Aorta (tissue), 5 donors: ENCODE results near the gene UNKL. TPM values are rescaled to one million over a fixed set of nuclear protein-coding genes. Genes with fewer than 3 reads are reported as not detected.

Experiments
- ATAC-seq: fragments of 200-7000 bp; cut with Tn5 transposase; one replicate; pipeline ENCODE4 v1.9.1; 2022; ENCODE audit warnings: moderate library complexity; ENCODE audit not compliant: low FRiP score
- DNase-seq, 2 donors: peaks; one replicate each; pipeline ENCODE4 v3.0.0-alpha.2; 2020
- H3K27ac ChIP-seq, 2 donors: one replicate each; pipeline ENCODE4 v1.5.1; 2013; ENCODE audit warnings: low read length in 2 of 2, mild to moderate bottlenecking in 2 of 2, moderate library complexity in 2 of 2, control low read depth in 1 of 2, inconsistent platforms in 1 of 2, low read depth in 1 of 2
- H3K27me3 ChIP-seq, 2 donors: one replicate each; pipeline ENCODE4 v1.6.1; 2013; ENCODE audit warnings: control low read depth in 1 of 2, low read length in 1 of 2, mild to moderate bottlenecking in 1 of 2, moderate library complexity in 1 of 2; ENCODE audit not compliant: insufficient read depth in 2 of 2, control insufficient read depth in 1 of 2
- H3K36me3 ChIP-seq, 2 donors: one replicate each; pipeline ENCODE4 v1.6.1; 2013; ENCODE audit warnings: control low read depth in 1 of 2, low read length in 1 of 2, mild to moderate bottlenecking in 1 of 2; ENCODE audit not compliant: insufficient read depth in 2 of 2, control insufficient read depth in 1 of 2
- H3K4me1 ChIP-seq, 2 donors: one replicate each; pipeline ENCODE4 v1.6.1; 2013; ENCODE audit warnings: low read length in 2 of 2, control low read depth in 1 of 2, mild to moderate bottlenecking in 1 of 2, moderate library complexity in 1 of 2; ENCODE audit not compliant: insufficient read depth in 2 of 2, control insufficient read depth in 1 of 2
- H3K4me3 ChIP-seq, 2 donors: one replicate each; pipeline ENCODE4 v1.5.1; 2013; ENCODE audit warnings: low read length in 2 of 2, control low read depth in 1 of 2, mild to moderate bottlenecking in 1 of 2
- H3K9me3 ChIP-seq: one replicate; pipeline ENCODE4 v1.6.1; 2013; ENCODE audit warnings: mild to moderate bottlenecking, low read length; ENCODE audit not compliant: control insufficient read depth
- WGBS, 2 donors: extraction: QIAGEN DNeasy Blood & Tissue Kit; methylation state at CpG; one replicate each; pipeline ENCODE4 v1.1.7; 2013; 5-methylcytosine and 5-hydroxymethylcytosine counted together
- intact Hi-C, 2 donors: fragments of 100-400 bp; cut with DNase I; formaldehyde crosslinking; loops; one replicate each; pipeline versions ENCODE4 v1.14.2 to v1.15.0; 2022
- polyA plus RNA-seq, 2 donors: library from polyadenylated mRNA; stranded (reverse); fragments of 200-250 nt; gene quantifications; one replicate each; pipeline ENCODE4 v1.2.3, GENCODE V29; 2013
- total RNA-seq, 2 donors: library from RNA; stranded (reverse); fragmentation: NEBNext Ultra II Directional; extraction: Animal tissue kit (Norgen Biotek cat#: 25700); gene quantifications; one replicate each; pipeline ENCODE4 v1.2.1, GENCODE V29; 2021
- donor health status: healthy with polysubstance abuse.
- donor health status: Bipolar disorder and iron deficiency.
- donor health status: DM: no; HTN: no; CAD: no.
- donor health status: DM: no; HTN: no; CAD: no.
- donor health status: DM: yes; HTN: yes; CAD: no.

Gene UNKL
- total and polyA plus RNA-seq, 4 donors, result 8.8 to 34.6 (median 22.6) TPM

DNA sequence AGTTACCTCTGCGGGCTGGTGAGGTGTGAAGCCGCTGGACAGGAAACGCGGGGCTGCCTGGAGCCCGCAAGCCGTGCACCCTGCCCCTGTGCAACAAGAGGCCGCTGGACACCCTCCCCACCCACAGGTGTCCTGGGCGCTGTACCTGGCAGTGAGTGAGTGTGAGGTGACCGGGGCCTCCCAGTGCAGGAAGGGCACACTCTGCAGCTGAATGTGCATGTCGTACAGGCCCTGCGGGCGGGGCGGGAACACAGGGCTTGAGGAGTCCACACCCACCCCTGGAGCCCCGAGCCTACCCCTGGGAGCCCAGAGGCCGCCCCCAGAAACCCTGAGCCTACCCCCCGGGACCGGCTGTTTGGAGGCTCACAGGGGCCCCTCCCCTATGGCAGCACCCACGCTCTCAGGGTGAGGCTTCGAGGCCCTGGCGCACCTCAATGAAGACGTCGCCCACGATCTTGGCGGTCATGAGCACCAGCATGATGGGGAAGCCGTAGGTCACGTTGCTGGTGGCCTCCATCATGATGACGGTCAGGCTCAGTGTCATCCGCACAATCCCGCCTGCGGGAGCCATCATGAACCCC lies 34.1 kb upstream of the UNKL start:
- WGBS, 2 donors, result 94 to 96% methylated on average over 29 to 30 of the region's 30 CpGs
- Histone ChIP-seq H3K27ac (no peak overlapping the region), H3K27me3 (no peaks in the 10 kb centered on the region), H3K4me3 (no peak overlapping the region), H3K4me1 (no peaks in the 10 kb centered on the region), H3K36me3 (peaks cover 0 to 4% of the 10 kb centered on the region in 2 donors), H3K9me3 (no peaks in the 10 kb centered on the region)
- intact Hi-C loops, result no loop called here
- DNase-seq (no peak), ATAC-seq (no peak)

DNA sequence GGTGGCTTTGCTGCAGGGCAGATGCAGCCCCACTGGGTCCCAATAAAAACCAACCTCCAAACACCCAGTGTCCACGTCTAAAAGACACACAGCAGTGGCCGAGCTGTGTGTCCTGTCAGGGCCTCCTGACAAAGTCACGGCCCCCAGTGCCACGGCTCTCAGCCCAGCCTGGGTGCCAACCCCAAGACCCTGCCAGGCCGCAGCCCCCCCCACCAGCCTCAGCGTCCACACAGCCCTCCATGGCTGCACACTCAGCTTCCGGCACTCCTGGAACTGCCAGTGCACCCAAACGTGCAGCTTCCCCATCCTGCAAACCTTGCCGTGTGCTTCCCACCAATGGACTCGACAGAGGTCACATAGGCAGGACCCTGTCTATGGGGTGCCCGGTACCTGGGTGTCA lies 33.5 kb upstream of the UNKL start:
- no peak overlapping the region for H3K27ac ChIP-seq
- no peaks in the 10 kb centered on the region for H3K9me3 ChIP-seq
- no peak for DNase-seq
- H3K27me3 ChIP-seq, result no peaks in the 10 kb centered on the region
- H3K4me3 ChIP-seq, result no peak overlapping the region
- H3K36me3 ChIP-seq, result peaks cover 0 to 1% of the 10 kb centered on the region in 2 donors
- 92 to 93% methylated on average over 11 of the region's 11 CpGs for WGBS, 2 donors
- no peak for ATAC-seq
- intact Hi-C loops, result no loop called here
- no peaks in the 10 kb centered on the region for H3K4me1 ChIP-seq

DNA sequence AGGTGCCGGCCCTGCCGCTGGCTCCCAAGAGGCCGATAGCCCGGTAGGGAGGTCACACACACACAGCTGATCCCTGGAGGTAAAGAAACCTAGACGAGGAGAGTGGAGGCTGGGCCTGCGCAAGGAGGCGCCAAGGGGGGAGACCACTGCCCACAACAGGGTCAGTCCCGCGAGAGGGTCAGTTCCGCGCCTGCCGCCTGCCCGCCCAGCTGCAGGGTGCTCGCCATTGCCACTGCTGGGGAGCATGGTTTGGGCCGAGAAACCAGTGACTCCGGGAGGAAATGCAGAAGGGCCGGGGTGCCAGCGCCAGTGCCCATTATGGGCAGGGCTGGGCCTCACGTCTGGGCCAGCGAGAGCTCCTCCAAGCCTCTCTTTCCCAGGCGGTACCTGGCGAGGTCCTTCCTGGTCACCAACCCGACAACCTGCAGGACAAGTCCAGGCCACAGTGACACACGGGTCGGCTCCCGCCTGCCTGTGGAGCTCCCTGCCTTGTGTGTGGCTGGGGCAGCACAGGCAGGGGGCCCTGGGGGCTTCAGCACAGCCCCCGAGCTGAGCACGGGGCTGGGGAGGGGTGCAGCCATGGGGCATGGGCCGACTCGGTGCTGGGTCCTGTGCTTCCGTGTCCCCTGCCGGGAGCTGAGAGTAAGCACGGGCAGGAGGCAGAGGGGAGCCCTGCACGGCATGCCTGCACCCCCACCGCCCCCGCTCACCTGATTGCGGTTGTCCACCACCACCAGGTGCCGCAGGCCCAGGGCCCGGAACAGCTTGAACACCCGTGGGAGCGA lies 32.0 kb upstream of the UNKL start:
- no peak for ATAC-seq
- intact Hi-C loops, result no loop called here
- no peaks in the 10 kb centered on the region for H3K36me3 ChIP-seq

DNA sequence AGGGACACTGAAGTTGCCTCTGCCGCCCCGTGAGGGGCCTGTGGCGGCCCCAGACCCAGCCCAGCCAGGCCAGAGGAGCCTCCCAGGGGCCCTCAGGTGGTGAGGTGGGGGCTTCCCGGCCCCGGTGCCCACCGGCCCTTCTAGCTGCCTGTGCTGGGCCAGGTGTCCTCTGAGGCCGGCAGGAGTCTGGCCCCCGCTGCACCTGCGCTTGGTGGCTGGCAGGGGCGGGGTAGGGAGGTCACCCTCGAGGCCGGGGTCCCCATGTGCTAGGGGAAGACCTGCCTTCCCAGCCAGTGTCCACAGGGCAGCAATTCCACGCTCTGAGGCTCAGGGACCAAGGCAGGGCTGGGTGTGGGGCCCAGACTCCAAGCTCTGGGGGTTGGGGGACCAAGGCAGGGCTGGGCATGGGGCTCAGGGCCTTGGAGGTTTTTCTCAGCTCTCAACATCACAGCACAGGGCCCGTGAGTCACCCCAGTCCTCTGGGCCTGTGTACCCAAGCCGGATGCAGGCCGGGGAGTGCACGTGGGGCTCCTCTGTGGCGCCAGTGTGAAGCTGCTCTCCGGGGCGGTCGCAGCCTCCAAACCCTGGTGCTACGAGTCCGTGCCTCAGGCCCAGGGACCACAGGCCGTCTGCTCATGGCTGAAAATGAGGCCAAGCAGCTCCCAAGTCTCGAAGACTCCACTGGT lies 31.2 kb upstream of the UNKL start:
- no peak overlapping the region for H3K27ac ChIP-seq
- intact Hi-C loops, result loop anchor here in 1 of 2 donors (2.0 kb wide), 1 partner anchor 51 kb away; no protein-coding TSS in a partner anchor
- no peaks in the 10 kb centered on the region for H3K27me3 ChIP-seq
- H3K4me3 ChIP-seq, result no peak overlapping the region
- H3K9me3 ChIP-seq, result no peaks in the 10 kb centered on the region
- DNase-seq (no peak), ATAC-seq (no peak)
- no peaks in the 10 kb centered on the region for H3K4me1 ChIP-seq
- WGBS, 2 donors, result 89 to 92% methylated on average over 25 of the region's 25 CpGs
- no peaks in the 10 kb centered on the region for H3K36me3 ChIP-seq

More for the DNA sequence above, 32.0 kb upstream of the UNKL start:
- Histone ChIP-seq H3K27me3 (no peaks in the 10 kb centered on the region), H3K9me3 (no peaks in the 10 kb centered on the region), H3K4me1 (no peaks in the 10 kb centered on the region), H3K4me3 (no peak overlapping the region), H3K27ac (no peak overlapping the region)
- 90 to 91% methylated on average over 38 to 41 of the region's 41 CpGs for WGBS, 2 donors
- no peak for DNase-seq

DNA sequence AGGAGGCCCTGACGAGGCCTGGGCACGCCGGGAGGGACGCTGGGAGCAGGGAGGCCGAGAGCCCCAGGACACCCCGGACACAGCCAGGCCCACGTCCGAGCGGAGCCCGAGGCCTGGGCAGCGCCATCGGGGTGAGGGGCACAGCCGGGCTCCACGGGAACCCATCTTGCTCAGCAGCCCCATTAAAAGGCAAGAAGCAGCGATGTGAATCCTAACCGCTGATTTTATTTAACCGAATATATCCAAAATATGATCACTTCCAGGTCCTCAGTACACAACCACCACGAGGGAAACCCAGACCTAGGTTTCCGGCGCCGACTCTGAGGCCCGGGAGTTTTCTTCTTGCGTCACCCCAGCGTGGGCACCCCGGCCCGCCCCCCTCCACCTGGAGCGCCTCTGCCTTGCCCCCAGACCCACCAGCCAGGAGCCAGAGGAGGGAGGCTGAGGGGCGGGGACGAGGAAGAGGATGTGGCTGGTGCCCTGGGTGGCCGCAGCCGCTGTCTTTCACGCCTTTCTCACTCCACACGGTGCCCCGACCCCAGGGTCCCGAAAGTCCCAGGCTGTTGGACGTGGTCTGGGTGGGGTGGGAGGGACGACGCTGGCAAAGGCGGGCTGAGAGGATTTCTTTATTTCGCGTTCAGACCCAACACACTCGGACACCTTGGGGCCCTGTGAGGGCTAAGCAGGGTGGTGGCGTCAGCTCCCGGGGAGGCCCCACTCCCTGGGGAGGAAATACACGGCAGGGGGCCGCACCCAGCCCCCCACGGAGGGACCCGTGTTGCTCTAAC lies 30.4 kb upstream of the UNKL start:
- 88 to 89% methylated on average over 48 of the region's 48 CpGs for WGBS, 2 donors
- Histone ChIP-seq H3K4me3 (no peak overlapping the region), H3K9me3 (no peaks in the 10 kb centered on the region), H3K27ac (no peak overlapping the region), H3K36me3 (no peaks in the 10 kb centered on the region), H3K4me1 (no peaks in the 10 kb centered on the region), H3K27me3 (no peaks in the 10 kb centered on the region)
- DNase-seq, result no peak
- intact Hi-C loops, result loop anchor here in 1 of 2 donors (2.0 kb wide), 1 partner anchor 50 kb away; no protein-coding TSS in a partner anchor
- no peak for ATAC-seq

DNA sequence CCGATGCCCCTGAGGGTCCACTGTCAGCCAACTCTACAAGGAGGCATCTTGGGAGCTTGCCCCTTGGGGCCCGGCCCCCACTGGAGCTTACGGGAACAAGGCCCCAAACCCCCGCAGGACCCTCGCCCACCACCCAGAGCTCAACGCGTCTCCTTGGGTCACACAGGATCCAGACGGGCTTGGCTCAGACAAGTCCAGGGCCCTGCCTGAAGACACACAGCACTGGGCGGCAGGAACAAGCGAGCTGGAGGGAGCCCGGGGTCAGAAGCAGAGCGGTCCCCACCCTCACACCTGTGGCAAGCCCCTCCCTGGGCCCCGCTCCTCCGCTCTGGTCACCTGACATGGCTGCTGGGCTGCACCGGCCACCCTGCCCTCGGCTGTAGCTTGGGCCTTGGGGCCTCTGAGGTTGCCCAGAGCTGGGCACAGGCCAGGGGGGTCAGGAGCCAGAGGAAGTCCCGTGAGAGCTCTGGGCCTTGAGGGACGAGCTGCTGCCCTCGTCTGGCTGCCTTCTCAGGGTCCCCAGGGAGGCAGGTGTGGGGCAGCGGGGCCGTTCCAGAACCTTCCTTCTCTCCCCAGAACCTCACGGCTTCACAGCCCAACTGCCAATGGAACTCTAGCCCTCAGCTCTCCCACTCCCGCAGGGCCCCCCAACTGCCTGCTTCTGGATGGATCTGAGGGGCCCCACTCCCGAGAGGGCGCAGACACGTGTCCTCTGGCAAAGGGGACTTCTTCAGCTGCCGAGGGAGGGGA lies 29.7 kb upstream of the UNKL start, which contains the start of gene CCDC154:
Gene CCDC154, minus strand, starts transcription at position 577 of the 750 bp plus-strand sequence. Its CDS starts 234 bp downstream, at position 343.
- Histone ChIP-seq H3K27ac (no peak within 1 kb of the TSS), H3K4me3 (no peak within 1 kb of the TSS), H3K36me3 (no peaks in the 10 kb centered on the region), H3K4me1 (no peaks in the 10 kb centered on the region), H3K9me3 (no peaks in the 10 kb centered on the region), H3K27me3 (no peaks in the 10 kb centered on the region)
- ATAC-seq (no peak), DNase-seq (no peak)
- 70 to 72% methylated on average over 23 to 27 of the region's 27 CpGs for WGBS, 2 donors
- intact Hi-C loops, result loop anchor here in 1 of 2 donors (2.0 kb wide), 1 partner anchor 49 kb away; no protein-coding TSS in a partner anchor

DNA sequence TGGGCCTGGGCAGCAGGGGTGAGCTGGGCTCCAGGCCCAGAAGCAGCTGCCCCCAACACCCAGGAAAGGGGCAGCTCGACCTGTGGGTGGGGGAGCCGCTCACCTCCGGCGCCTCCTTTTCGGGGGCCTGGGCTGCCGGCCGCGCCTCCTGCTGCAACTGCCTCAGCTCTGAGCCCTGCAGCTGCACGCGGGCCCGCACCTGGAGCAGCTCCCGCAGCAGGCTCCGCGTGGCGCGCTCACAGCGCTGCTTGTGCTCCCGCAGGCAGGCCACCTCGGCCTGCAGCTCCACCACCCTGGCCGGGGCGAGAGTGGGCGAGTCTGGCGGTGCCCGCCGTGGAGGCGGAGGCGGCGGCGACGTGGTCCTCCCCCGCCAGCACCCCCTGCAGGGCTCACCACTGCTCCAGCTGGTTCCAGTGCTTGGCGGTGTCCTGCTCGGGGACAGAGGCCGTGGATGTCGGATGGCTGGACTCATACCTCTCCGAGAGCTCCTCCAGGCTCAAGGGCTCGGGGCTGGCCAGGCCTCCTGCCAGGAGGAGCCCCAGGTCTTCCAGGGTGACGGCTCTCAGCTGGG lies 29.0 kb upstream of the UNKL start:
- Histone ChIP-seq H3K36me3 (no peaks in the 10 kb centered on the region), H3K4me3 (no peak overlapping the region), H3K9me3 (no peaks in the 10 kb centered on the region), H3K4me1 (no peaks in the 10 kb centered on the region), H3K27ac (no peak overlapping the region), H3K27me3 (no peaks in the 10 kb centered on the region)
- intact Hi-C loops, result no loop called here
- ATAC-seq, result no peak
- 80 to 85% methylated on average over 33 to 38 of the region's 38 CpGs for WGBS, 2 donors
- DNase-seq, result no peak
